Right lung (tissue), 5 donors: ENCODE results near the gene TAL1. TPM values are rescaled to one million over a fixed set of nuclear protein-coding genes. Genes with fewer than 3 reads are reported as not detected.

Source experiments
- DNase-seq, 2 donors: peaks; one replicate each; pipeline ENCODE4 v3.0.0-alpha.2; 2013
- polyA plus RNA-seq, 5 donors: library from polyadenylated mRNA; unstranded; fragments of 120-200 nt; gene quantifications; one replicate each; pipeline versions ENCODE4 v1.2.1 to v1.2.3, GENCODE V29; 2013; ENCODE audit warnings: inconsistent platforms in 1 of 5, low replicate concordance in 1 of 5; ENCODE audit not compliant: insufficient read length in 5 of 5, insufficient read depth in 1 of 5

The TAL1 gene
- polyA plus RNA-seq, 5 donors, result 8.2 to 11.9 (median 8.8) TPM

DNA sequence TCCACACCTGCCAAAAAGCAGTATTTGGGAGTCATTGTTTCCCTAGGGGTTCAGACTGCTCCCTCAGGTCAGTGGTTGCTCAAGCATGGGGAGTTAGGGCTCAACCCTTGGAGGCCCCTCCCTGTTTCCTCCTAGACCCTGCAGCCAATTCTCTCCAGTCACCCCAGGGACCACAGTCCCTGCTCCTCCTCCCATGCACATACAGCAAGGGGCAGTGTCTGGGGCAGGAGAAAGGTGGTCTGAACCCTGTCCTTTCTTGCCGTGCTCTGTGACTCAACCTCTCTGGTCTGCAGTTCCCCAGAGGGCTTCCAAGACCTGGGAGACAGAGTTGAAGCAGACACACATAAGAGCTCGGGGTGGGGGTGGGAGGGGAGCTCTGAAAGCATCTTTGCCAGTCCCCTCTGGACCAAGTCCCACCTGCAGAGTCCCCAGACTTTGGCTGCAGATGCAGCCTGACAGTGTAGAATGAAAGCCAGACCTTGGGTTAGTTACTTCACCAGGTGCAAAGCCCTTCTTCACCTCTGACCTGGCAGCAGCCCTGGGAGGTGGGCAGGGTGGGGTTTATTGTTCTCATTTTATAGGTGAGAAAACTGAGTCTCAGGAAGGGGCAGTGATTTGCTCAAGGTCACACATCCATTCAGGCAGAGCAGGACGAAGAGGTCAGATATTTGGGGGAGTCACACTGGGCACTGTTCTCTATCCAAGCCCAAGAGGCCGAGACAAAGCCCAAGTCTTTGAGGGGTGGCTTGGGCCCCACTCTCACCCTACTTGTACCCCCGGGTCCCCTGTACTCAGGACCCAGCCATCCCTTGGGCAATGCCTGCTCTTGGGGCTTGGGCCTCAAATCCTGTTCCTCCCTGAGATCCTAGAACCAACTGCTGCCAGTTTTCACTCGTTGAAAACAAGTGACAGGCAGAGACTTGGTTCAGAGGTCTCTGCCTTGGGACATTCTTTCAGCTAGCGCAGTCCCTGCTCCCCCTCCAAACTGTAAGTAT is 42.9 kb downstream of the TAL1 start:
- DNase-seq, result no peak

DNA sequence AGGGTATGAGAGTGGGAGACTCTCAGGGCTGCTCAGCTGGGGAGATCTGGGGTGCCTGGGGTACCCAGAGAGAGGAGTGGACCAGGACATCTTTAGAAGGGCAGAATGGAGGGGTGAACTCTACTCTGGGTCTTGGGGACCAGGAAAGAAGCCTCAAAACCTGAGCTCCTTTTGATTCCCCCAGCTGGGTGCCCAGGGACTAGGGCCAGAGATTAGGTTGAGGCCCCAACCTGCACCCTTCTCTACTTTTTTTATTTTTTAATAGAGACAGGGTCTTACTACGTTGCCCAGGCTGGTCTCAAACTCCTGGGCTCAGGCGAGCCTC is 44.1 kb downstream of the TAL1 start:
- no peak for DNase-seq

DNA sequence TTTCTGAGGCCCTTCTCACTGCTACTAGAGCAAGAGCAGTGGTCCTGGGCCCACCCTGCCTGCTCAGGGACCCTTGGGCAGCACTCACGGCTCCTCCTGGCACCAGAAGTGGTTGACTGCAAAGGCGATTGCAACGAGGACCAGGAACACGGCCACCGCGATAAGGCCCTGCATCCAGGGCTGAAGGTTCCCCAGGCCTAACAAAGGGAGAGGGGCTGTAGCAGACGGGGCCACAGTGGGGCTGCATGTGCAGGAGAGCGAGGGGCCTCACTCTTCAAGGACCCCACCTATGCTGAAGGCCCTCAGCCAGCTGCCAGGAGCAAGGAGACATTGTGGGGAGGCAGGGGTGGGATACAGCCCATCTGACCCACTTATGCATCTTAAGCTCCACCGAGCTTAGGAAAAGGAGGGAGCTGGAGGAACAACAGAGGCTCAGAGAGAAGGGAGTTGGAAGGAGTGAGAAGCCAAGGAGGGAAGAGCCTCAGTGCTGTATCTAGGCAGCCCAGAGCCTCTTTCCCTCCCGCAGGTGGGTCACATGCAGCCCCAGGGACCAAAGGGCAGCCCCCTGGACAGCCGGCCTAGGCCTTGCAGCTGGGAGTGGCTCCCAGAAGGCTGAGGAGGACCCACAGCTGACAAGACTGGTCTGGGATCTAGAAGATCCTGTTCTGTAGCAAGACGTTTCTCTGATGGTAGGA is 44.6 kb downstream of the TAL1 start:
- no peak for DNase-seq

DNA sequence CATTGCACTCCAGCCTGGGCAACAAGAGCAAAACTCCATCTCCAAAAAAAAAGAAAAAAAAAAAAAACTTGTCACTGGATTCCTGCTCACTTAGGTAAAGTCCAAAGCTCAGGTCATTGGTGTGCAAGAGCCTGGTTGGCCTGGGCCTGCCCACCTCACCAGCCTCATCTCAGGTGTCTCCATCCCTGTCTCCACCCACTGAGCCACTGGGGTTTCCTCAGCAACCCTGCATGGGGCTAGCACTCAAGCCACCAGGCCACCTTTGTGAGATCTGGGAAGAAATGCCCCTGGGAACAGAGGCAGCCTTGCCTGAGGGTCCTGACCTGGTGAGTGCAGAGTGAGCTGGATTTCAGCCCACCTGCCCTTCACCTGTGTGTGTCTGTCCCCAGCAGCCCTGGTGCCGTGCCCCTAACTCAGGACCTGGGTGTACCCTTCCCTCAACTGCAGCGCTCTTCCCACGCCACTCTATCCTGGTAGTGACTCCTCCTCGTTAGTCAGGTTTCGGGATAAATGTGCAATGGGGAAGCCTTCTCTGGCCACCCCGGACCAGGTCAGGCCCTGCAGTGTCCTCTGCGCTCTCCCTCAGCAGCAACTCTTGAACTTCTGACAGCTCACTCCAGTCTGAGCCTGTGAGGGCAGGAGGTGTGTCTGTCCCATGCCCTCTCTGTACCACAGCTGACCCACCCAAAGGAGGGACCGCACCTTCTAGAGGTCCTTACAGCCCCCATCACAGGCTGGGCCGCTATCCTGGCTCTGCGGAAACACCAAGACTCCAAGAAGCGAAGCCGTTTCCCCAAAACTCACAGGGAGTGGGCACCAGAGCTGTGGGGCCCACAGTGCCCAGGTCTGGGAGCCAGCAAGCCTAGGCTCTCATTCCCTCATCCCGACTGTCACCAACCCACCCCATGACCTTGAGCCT is 45.5 kb downstream of the TAL1 start:
- DNase-seq, result no peak

DNA sequence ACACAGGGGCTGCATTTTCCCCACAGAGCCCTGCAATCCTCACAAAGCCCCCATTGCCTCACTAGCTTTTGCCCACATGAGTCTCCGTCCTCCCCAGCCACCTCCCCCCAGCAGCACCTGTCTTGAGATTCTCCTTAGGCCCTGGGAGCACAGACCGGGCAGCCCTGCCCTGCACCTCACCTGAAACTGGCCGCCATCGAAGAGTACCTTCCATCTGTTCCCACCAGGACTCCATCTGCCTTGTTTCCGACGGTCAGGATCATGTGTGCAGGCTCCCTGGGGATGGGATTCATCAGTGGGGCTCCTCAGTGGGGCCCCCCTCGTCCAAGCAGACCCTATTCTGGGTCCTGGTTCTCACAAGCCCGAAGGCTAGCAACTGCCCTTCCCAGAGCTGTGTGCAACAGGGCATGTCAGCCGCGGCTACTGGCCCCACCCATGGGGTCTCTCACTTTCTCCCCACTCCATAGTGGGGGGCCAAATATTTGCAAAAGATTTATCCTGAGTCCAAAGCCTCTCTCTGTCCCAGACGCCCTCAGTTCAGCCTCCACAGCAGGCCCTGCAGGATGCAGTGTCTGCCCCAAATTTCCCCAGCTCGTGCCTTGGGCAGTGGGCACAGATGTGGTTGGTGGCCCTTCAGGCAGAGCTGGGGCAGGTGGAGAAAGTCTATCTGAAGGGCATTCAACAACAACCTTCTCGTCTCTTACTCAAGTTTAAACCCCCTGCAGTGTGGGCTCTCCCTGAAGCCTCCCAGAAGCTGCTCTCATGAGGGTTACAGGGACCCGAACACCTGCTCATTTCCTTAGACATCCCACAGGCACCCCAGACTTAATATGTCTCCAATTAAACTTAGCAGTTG is 47.0 kb downstream of the TAL1 start:
- DNase-seq, result no peak

DNA sequence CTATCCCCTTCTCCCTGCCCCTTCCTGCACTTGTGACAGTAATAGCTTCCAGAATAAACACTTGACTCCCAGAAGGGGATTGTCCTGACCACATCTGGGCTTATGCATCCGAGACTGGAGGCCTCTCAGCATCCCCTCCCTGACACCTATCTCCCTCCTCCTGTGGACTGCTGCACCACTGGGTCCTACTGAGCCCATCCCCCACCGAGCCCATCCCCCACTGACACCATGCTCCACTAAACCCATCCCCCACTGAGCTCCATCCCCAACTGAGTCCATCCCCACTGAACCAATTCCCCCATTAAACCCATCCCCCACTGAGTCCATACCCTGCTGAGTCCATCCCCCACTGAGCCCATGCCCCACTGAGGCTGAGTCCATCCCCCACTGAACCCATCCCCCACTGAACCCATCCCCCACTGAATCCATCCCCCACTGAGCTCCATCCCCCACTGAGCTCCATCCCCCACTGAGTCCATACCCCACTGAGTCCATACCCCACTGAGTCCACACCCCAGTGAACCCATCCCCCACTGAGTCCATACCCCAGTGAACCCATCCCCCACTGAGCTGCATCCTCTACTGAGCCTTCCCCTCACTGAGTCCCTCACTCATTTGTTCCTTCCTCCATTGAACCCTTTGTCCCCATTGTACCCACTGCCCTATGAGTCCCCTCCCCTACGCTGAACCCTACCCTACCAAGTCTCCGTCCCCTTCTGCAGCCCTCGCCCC is 47.8 kb downstream of the TAL1 start:
- DNase-seq, result no peak

DNA sequence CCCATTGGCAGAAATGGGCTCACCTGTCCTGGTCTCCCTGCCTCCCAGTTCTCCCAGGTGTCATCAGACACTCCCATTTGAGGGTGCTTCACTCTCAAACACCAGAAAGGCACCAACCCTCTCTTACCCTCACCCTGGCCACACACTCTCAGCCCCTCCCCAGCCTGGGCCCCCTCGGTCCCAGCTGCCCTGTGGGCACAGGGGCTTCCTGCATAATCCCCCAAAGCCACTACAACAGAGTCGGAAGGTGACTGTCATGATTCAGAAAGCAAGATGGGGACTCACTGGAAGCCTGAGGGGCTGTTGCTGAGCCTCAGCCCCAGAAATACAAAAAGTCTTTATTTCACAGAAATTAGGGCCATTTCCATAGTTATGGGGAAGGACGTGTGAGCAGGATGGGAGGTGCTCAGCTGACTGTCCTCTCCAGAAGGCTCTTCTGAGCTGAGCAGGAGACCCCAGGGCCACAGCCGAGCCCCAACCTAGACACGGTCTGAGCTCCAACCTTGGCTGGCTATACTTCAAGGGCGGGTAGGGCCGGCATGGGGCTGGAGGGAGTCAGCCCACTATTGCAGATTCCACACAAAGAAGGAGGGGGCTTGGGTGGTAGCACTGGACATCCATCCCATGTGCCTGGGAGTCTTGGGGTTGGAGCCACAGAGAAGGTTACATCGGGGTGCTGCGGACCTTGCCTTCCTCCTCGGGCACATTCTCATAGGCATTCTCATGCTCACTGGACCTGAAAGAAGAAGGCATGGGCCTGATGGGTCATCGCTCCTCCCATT is 48.5 kb downstream of the TAL1 start:
- no peak for DNase-seq

DNA sequence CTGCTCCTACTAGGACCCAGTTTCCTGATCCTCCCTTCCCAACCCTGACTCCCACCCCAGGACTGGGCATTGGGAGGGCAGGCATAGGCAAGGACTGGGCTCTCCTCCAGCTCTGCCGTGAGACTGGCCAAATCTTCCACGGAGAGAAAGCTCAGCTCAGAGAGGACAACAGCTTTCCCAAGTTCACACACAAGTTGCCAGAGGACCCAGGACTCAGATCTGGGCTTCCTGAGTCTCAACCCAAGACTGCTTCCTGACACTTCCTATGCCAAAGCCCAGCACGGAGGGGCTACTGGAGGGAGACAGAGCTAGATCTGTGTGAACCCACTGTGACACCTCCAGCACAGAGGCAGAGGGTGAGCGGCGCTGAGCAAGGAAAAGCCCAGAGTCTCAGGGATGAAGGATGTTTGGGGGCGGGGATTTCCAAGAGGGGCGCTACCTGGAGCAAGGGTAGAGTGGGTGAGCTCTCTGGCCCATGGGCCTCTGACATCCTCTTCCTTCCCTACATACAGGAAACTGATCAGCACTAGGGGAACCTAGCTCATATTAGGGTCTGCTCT is 49.3 kb downstream of the TAL1 start:
- no peak for DNase-seq

DNA sequence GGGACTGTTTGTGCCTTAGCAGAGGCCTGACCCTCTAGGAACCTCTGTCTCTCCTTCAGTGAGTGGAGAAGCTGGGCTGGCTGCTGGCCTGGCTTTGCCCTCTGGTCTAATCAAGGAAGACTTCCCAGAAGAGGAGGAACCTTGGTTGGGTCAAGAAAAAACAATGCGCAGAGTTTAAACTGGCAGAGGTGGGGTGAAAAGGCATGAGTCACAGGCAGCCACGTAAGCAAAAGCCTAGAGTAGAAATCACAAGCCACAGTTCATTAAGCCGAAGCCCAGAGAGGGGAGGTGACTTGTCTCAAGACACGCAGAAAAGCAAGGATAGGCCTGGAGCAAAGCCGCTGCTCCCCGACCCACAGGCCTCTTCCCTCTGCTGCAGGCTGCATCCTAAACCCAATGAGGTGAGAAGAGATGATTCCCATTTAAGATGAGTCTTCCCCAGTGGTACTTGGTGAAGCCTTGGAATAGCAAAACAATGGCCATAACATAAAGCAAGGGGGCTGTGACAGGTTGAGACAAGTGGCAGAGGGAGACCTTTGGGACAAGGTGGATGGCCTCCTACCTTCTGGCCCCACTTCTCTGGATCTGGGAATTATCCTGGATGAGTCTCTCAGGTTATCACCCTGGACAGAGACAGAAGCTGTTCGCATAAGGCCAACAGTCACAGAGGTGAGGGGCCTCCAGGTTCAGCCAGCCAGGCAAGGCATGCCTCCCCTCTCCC is 49.9 kb downstream of the TAL1 start:
- no peak for DNase-seq

DNA sequence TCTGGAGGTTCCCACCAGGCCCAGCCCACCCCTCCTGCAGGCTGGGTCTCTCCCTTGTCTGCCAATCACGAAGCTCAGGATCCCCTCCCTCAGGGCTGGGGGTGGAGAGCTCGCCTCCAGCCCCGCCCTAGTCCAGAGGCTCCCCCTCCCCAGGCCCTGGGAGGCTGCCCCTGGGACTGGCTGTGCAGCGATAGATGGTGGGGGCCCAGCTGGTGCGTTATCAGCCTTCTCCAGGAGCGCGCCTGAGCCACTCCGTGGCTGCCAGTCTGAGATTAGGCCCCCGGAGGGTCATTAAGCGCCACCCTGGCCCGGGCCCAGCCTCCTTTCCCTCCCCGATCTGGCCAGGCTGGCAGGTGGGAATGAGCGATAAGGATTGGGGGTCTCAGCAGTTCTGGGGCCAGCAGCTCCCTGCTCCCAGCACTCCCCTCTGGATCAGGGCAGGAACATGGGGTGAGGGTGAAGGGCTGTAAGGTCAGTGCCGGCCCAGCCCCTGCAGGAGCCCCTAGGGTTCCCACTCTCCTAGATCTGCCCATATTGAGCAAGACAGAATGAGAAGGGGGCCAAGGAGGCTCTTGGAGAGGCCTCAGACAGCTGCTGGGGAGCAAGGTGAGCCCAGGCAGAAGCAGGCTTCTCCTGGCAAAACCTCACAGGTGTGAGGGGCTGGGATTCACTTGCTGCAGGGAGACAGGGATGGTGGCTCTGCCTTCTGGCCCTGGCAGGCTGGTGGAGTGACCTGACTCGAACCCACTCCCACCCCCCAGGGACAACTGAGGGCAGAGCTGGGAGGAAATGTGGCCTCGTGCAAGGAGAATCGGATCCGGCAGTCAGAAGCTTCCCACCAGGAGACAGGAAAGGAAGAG is 50.7 kb downstream of the TAL1 start:
- no peak for DNase-seq

DNA sequence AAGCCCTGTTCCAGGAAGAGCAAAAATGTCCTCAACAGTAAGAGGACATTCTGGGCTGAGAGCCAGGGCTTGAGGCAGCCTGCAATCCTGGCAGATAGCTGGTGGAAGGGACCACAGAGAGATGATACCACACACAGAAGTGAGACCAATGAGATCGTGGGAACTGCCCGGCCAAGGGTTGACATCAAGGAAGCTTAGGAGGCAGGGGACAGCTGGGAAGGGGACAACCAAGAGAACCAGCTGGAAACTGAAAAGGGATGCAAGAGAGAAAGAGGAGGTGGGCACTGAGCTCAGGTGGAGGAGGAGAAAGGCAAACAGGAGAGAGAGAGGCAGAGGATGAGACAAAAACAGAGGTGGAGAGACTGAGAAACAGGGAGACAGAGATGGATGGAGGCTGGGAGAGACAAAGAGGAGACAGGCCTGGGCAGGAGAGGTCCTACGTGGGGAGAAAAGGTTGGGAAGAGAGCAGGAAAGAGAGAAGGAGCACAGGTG is 51.4 kb downstream of the TAL1 start:
- no peak for DNase-seq

DNA sequence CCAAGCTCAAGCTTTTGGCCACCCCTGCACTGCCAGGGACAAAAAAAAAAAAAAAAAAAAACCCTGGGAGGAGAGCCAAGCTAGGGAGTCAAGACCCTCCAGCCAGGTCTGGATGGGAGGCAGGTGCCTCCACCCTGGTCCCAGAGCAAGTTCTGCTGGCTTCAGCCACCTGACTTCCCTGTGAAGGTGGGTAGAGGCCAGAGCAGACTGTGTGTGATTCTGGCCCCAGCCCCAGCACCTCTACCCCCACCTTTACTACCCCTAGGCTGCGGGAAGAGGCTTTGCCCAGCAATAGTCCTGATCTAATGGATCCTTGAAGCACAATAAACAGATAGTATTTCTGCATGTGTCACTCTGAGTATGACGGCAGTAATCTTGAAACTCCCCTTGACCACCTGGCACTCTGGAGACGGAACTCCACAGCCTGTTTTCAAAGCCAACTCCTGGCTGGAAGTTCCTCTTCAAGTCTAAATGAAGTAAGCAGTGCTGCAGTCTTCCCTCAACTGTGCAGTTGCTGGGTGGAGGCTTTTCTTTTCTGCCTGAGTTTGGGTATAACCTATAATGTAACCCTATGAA is 51.9 kb downstream of the TAL1 start:
- no peak for DNase-seq

DNA sequence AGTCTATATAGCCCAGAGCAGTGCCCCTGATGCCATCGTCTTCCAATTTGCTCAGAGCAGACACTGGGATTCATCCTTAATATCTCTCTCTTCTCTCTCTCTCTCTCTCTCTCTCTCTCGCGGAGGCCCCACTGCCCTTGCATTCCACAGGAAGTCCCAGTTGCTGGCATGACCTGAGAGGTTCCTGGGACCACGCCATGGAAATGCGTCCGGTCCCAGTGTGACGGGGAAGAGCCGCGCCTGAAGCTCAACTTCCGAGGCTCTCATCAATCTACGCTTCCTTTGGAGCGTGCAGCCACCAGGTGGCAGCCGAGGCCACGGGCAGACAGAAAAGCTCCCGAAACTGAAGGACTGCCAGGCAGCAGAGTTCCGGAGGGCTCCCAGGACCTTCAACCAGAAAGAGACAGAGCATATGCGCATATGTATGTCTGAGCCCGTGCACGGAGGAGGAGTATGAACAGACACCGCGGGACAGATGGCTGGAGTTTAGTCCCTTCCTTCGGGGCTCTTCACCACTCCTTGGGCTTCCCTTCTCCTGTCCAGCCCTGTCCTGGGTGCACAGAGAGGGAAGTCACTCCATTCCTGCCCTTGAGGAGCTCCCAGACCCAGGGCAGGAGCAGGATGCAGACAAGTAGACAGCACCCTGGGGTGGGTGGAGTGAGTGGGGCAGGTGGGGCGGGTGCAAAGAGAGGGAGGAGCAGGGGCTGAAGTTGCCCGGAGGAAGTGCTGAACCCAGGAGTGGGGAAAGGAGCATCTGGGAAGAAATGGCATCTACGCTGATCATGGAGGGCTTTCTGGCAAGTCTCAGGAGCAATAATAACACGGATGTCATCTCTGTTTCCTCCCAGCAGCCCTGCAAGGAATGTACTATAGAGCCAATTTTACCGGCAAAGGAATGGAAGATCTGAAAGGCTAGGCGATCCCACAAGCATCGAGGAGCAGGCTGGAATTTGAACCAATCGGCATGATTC is 52.7 kb downstream of the TAL1 start:
- peak; percentile 92 for DNase-seq

DNA sequence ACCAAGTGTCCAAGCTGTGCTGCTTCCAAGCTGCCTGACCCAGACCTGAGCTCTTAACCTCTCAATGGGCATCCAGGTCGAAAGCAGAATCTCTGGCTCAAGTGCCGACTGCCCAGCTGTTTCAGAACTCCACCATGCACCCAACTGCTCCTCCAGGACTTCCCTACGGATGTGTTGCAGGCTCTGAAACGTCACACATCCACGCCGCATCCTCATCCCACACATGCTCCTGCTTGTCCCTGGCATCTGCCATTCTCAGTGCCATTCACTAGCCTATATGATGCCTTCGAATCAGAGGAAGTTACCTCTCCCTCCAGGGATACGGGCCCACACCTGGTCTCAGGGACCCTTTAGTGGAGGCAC is 53.4 kb downstream of the TAL1 start:
- no peak for DNase-seq

DNA sequence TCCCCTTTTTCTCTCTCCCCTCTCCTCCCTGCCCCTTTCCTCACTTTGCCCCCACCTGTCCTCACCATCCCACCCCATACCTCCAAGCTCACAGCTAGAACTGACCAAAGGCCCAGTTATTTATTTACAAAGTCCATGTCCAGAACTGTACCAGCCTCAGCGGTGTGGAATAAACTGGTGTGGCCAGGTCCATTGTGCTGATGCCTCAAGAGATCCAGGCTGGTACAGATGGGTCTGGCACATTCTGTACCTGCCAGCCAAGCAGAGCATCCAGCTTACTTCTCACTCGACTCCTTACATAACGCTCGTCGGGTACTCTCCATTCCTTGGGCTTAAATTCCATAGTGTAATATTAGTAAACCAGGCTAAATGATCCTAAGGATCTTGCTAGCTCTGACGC is 54.0 kb downstream of the TAL1 start:
- no peak for DNase-seq
